Adrenal gland (tissue), 12 donors: Measurements from ENCODE around the gene ADGRA3. TPM values are rescaled to one million over a fixed set of nuclear protein-coding genes. Genes with fewer than 3 reads are reported as not detected.

Experiments used
- DNase-seq, 7 donors: peaks; one replicate each; pipeline ENCODE4 v3.0.0-alpha.2; 2019 to 2020
- H3K27ac ChIP-seq, 5 donors: fragments of 200-600 bp; sonication (generic) in 4 of 5; 1 replicate in 3 of 5; 2 replicates in 2 of 5; pipeline versions ENCODE4 v1.5.1 to v1.8.0; 2016 to 2020; ENCODE audit warnings: mild to moderate bottlenecking in 1 of 5
- H3K27me3 ChIP-seq: fragments of 200-600 bp; 2 replicates; pipeline ENCODE4 v1.8.0; 2021
- H3K36me3 ChIP-seq, 2 donors: fragments of 200-600 bp; replicated peaks in 1 of 2; 1 replicate in 1 of 2; 2 replicates in 1 of 2; pipeline versions ENCODE4 v1.5.1 to v1.8.0; 2018 to 2022
- H3K4me1 ChIP-seq, 2 donors: fragments of 200-600 bp; replicated peaks in 1 of 2; 1 replicate in 1 of 2; 2 replicates in 1 of 2; pipeline versions ENCODE4 v1.5.1 to v1.8.0; 2018 to 2021
- H3K4me3 ChIP-seq, 4 donors: fragments of 200-600 bp; sonication (generic) in 3 of 4; one replicate each; pipeline ENCODE4 v1.5.1; 2016 to 2018
- H3K9me3 ChIP-seq, 3 donors: fragments of 200-600 bp; sonication (generic) in 1 of 3; replicated peaks in 1 of 3; 1 replicate in 2 of 3; 2 replicates in 1 of 3; pipeline versions ENCODE4 v1.5.1 to v1.8.0; 2016 to 2021
- POLR2A ChIP-seq, 2 donors: fragments of 450-650 bp; IDR thresholded peaks; one replicate each; pipeline ENCODE4 v1.6.1; 2017; ENCODE audit warnings: antibody characterized with exemption in 2 of 2, mild to moderate bottlenecking in 2 of 2, moderate library complexity in 1 of 2
- WGBS, 4 donors: extraction: QIAGEN DNeasy Blood & Tissue Kit in 2 of 4; methylation state at CpG; one replicate each; pipeline versions ENCODE4 v1.1.5 to v1.1.7; 2013 to 2017; 5-methylcytosine and 5-hydroxymethylcytosine counted together
- intact Hi-C, 2 donors: fragments of 100-400 bp; cut with DNase I; formaldehyde crosslinking; loops; one replicate each; pipeline versions ENCODE4 v1.14.1 to v1.15.0; 2022 to 2023
- polyA plus RNA-seq, 3 donors: library from polyadenylated mRNA; stranded (reverse); fragments of 200-250 nt in 2 of 3; fragments of 350-450 nt in 1 of 3; fragmentation: Illumina TruSeq in 1 of 3; extraction: RNeasy Lipid Tissue Mini Kit (QIAGEN cat#74804) in 1 of 3; gene quantifications; one replicate each; pipeline ENCODE4 v1.2.3, GENCODE V29; 2013 to 2014
- total RNA-seq, 9 donors: library from RNA; depleted of rRNA in 4 of 9; stranded (reverse); fragments of >200 nt in 4 of 9; fragments of 120-200 nt in 1 of 9; fragmentation: NEBNext Ultra II Directional in 1 of 9; extraction: Animal tissue kit (Norgen Biotek cat#: 25700) in 1 of 9; gene quantifications; one replicate each; pipeline versions ENCODE4 v1.1.0 to v1.2.4, GENCODE V29; 2013 to 2023
- TF ChIP-seq, protein P1 (sequence below), 6 experiments: fragments of 450-650 bp in 4 of 6; fragments of 200-600 bp in 2 of 6; sonication (generic) in 1 of 6; IDR thresholded peaks; 1 replicate in 5 of 6; 2 replicates in 1 of 6; pipeline versions ENCODE4 v1.5.1 to v1.8.0; 2016 to 2021; ENCODE audit warnings: antibody characterized with exemption in 6 of 6, mild to moderate bottlenecking in 2 of 6, moderate library complexity in 1 of 6
- donor health status: healthy with polysubstance abuse.
- donor health status: Bipolar disorder and iron deficiency.
- donor health status: DM: yes; HTN: yes; CAD: no.
- donor health status: DM: no; HTN: no; CAD: no.
- donor health status: DM: no; HTN: no; CAD: no.
- donor health status: DM: yes; HTN: yes; CAD: no.

ADGRA3 gene
- total and polyA plus RNA-seq, 12 donors, result 9.8 to 36.9 (median 24.0) TPM

DNA sequence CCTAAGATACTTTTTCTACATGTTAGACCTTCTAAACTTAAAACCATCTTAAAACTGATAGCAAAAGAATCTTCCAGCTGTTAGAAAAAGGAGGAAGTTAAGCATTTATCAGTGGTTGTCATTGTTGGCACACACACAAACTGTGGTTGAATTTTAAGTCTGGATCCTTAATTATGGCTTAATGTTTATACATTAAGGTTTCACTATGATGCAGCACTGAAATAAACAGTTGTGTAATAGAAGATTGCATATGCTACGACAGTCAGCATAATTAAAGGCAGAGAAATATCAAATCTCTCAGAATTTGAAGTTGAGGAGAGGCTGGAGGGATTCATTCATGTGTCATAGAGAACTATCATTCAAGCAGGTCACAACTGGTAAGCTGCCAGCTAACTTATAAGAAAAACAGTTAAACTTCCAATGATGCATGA, 32.3 kb downstream of the ADGRA3 start:
- no peak for DNase-seq
- TF ChIP-seq, protein P1, sequence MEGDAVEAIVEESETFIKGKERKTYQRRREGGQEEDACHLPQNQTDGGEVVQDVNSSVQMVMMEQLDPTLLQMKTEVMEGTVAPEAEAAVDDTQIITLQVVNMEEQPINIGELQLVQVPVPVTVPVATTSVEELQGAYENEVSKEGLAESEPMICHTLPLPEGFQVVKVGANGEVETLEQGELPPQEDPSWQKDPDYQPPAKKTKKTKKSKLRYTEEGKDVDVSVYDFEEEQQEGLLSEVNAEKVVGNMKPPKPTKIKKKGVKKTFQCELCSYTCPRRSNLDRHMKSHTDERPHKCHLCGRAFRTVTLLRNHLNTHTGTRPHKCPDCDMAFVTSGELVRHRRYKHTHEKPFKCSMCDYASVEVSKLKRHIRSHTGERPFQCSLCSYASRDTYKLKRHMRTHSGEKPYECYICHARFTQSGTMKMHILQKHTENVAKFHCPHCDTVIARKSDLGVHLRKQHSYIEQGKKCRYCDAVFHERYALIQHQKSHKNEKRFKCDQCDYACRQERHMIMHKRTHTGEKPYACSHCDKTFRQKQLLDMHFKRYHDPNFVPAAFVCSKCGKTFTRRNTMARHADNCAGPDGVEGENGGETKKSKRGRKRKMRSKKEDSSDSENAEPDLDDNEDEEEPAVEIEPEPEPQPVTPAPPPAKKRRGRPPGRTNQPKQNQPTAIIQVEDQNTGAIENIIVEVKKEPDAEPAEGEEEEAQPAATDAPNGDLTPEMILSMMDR (IDR thresholded peaks at IDR 0.05), result no peak
- no peak for TF ChIP-seq POLR2A (IDR thresholded peaks at IDR 0.05)
- intact Hi-C loops, result no loop called here
- peaks cover 0 to 8% of the 10 kb centered on the region in 2 donors for H3K4me1 ChIP-seq
- H3K36me3 ChIP-seq, result no peaks in the 10 kb centered on the region
- H3K27me3 ChIP-seq, result no peaks in the 10 kb centered on the region
- H3K27ac ChIP-seq, result no peak overlapping the region
- no peak overlapping the region for H3K4me3 ChIP-seq
- no peaks in the 10 kb centered on the region for H3K9me3 ChIP-seq
- WGBS, 4 donors, result 42 to 71% (median 48%) methylated on average over 1 of the region's 1 CpG

DNA sequence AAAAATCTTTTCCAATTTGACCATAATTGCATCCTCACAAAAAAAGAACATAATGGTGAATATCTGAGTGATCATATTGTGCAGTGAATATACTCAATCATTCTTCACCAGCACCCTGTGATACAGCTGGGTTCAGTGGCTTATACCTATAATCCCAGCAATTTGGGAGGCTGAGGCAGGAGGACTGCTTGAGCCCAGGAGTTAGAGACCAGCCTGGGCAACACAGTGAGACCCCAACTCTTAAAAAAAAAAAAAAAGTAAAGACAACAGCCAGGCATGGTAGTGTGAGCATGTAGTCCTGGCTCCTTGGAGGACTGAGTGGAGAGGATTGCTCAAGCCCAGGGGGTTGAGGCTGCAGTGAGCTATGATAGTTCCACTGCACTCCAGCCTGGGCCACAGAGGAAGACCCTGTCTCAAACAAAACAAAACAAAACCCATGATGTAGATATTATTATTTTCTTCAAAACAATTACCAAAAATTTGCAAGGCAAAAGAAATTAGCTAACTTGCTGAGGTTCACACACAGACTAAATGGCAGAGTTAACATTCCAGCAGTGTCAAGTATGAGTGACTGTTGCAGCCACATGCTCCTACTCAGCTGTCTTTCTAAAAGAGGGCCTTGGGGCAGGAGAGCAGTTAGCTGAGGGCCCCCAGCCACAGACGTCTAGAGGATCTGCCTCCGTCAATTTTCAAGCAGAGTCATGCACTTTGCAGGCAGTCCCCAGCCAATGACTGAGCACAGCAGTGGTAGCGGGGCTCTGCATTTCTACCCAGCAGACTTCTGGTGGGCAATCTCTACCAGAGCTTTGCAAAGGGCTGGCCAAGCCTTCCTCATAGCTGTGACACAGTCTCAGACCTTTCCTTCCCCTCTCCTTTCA, 33.4 kb downstream of the ADGRA3 start:
- Histone ChIP-seq H3K27me3 (no peaks in the 10 kb centered on the region), H3K4me3 (no peak overlapping the region), H3K9me3 (no peaks in the 10 kb centered on the region), H3K27ac (no peak overlapping the region), H3K4me1 (peaks cover 0 to 8% of the 10 kb centered on the region in 2 donors), H3K36me3 (no peaks in the 10 kb centered on the region)
- intact Hi-C loops, result no loop called here
- no peak for DNase-seq
- no peak for TF ChIP-seq POLR2A (IDR thresholded peaks at IDR 0.05)
- TF ChIP-seq, protein P1 (IDR thresholded peaks at IDR 0.05), result no peak
- 62 to 85% (median 75%) methylated on average over 3 of the region's 3 CpGs for WGBS, 4 donors

DNA sequence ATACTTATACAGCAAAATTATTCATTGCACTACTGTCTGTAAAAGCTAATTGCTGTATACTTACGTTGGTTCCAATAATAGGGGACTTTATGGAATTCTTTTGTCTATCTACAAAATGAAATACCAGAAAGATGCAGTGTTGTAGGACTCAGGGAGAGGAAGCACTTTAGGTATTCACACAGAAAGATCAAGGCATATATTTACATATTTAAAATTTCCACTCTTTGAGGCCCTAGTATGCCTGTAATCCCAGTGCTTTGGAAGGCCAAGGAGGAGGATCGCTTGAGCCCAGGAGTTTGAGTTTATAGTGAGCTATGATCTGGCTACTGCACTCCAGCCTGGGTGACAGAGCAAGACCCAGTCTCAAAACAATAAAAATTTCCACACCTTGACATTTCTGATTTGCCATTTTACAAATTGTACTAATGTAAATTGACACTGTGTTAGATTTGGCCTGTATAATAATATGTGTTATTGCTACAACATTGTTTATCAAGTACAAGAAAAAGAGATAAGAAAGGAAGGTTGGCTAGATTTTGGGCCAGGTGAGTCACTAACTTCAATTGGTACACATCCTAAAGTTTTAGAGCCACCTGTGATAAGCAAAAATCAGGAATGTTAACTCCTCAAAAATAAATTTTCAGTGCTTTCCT, 35.1 kb downstream of the ADGRA3 start:
- TF ChIP-seq POLR2A (IDR thresholded peaks at IDR 0.05), result no peak
- TF ChIP-seq, protein P1 (IDR thresholded peaks at IDR 0.05), result no peak
- 87 to 92% (median 89%) methylated on average over 2 of the region's 2 CpGs for WGBS, 4 donors
- H3K27me3 ChIP-seq, result no peaks in the 10 kb centered on the region
- H3K36me3 ChIP-seq, result no peaks in the 10 kb centered on the region
- H3K9me3 ChIP-seq, result no peaks in the 10 kb centered on the region
- no peak overlapping the region for H3K4me3 ChIP-seq
- H3K27ac ChIP-seq, result no peak overlapping the region
- intact Hi-C loops, result no loop called here
- peaks cover 0 to 8% of the 10 kb centered on the region in 2 donors for H3K4me1 ChIP-seq
- DNase-seq, result no peak

DNA sequence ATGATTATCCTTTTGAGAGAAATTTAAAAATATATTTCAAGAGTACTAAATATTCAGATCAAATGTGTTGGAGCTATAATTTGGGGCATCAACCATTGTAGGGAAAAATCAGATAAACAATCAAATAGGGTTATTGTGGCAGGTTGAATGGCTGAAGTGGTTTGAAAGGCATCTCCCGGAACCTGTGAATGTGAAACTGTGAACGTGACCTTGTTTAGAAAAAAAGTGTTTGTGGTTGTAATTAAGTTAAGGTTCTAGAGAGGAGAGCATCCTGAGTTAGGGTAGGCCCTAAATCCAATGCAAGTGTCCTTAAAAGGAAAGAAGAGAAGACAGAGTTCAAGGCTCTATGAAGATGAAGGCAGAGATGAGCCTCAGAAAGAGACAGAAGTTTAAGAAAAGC, 37.4 kb downstream of the ADGRA3 start:
- H3K4me3 ChIP-seq, result no peak overlapping the region
- no peaks in the 10 kb centered on the region for H3K36me3 ChIP-seq
- 46 to 65% (median 49%) methylated on average over 2 of the region's 2 CpGs for WGBS, 4 donors
- intact Hi-C loops, result no loop called here
- no peak overlapping the region for H3K27ac ChIP-seq
- no peaks in the 10 kb centered on the region for H3K27me3 ChIP-seq
- TF ChIP-seq, protein P1 (IDR thresholded peaks at IDR 0.05), result no peak
- no peak for DNase-seq
- H3K4me1 ChIP-seq, result peaks cover 0 to 9% of the 10 kb centered on the region in 2 donors
- H3K9me3 ChIP-seq, result no peaks in the 10 kb centered on the region
